ENCODE results near the gene UGT2B15.
"Not testable (repeated sequence)": the region's sequence is repeated elsewhere in the genome, so short reads cannot be mapped to it uniquely, and the experiment has no call there.

UGT2B15 gene

DNA sequence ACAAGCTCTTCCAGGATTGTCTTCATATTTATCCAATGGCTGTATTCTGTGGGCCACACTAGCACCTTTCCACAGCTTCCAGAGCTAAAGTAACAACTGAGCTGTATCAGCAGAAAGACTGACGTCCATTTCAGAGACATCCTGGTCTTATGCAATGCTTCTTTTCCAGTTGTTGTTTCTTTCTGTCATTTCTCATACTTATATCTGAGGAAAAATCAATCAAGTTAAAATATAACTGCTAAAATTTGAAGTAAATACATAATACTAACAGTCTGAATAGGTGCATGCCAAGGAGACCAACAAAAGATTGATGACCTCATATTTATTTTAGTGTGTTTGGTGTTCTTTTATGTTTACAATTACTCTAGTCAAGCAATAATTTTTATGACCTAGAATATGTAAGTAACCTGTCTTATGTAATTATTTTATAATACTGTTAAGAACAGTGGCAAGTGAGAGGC lies at the start of gene UGT2B15:
UGT2B15 (minus strand) TSS at position 174 of the 461 bp plus-strand sequence; CDS start at position 140, 34 bp downstream.
- DNase-seq, result not testable (repeated sequence)

DNA sequence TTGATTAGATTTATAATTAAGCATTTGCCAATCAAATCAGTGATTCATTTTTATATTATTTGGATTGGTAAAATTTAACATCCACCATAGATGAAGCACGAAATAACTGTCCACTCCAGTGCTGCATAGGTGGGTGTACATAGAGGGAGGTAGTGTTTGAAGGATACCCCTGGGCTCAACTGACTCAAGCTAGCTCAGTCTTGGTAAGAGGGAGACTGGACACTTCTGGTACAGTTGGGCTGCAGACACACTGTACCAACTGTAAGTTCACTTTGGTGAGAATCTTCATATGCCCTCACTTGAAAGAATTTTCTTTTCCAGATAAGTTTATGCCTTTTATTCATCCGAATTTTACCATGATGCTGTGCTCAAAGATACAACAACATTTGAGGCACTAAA lies 48.6 kb upstream of the UGT2B15 start:
- DNase-seq, result no peak

DNA sequence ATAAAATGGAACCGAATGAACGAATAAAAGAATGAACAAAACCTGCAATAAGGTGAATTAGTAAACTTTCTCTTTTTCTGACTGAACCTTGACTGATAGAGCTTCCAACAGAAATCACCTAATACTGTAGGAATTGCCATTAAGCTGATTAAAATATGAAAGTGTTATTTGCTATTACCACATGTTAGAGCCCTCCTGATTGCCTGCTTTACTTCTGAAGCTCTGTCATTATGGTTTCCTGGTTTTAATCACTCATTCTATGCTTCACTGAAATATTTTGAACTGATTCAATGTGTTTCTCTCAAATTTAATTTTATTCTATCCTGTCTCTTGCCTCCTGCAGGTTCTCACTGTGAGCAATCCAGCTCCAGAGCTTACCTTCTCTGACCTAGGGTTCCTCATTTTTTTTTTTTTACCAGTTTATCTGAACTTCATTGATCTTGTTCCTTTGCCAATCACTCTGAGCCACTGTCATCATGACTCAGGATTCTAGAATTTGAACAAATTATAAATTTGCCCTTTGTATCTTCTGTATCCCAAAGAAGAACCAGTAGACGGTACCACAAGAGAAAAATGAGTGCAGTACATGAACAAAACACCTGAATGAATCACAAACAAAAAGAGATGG lies 48.1 kb upstream of the UGT2B15 start:
- no peak for DNase-seq

DNA sequence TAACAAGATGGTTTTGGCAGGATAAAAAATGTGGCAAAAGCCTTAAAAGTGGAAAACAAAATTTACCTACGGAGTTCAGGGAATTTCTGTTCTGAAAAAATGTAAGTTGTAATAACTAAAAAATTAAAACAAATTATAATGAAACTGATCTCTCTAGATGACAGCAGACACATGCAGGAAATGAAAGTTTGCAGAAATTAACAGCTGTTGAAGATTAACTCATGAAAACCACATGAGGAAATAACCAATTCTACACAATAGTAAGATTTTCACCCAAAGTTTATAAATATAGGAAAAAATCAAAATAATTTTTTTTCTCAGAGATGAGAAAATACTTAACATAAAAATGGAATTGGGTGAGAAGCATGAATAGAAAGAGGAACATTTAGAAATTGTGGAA lies 47.5 kb upstream of the UGT2B15 start:
- no peak for DNase-seq

DNA sequence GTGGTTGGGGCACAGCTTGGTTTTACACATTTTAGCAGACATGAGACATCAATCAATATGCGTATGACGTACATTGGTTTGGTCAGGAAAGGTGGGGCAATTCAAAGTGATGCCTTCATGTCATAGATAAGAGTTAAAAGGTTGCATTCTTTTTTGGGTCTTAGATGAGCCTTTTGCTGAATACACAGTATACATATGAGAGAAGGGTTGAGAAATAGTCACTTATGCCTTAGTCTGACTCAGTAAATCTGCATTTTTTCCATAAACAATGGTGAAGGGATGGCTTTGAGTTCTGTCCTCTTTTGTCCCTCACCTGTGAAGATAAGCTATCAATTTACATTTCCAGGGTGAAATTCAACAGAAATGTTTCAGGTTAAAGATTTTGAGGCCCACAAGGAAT lies 43.9 kb upstream of the UGT2B15 start:
- DNase-seq, result no peak

DNA sequence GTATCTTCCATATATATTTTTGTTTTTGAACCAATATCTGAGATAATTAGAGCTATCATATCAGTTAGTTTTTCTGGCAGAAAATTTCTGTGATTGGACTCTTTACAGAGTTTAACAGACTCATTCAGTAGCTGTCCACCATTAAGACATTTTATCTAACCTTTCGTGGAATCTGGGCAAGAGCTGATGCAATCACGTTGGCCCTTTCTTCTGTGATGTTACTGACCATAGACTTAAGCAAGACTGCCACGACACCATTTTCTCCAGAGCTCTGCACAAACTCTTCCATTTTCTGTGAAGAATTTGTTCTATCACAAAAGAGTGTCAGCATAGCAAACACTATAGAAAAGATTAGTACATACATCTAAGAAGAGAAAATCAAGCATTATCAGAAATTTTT lies 41.8 kb upstream of the UGT2B15 start:
- no peak for DNase-seq

DNA sequence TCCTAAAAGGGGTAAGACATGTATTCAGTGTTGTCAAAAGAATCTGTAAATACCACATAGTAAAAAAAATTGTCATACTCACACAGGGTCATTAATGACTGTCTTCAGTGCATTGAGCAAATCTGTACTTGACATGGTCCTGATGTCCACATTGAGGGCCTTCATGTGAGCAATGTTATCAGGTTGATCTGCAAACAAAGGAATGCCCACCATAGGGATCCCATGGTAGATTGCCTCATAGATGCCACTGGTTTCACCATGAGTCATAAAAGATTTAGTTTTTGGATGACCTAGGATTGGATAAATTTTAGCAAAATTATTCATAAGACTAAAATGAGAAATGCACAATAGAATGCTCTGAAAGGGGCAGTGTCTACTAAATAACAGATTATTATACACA lies 38.1 kb upstream of the UGT2B15 start:
- DNase-seq, result no peak

DNA sequence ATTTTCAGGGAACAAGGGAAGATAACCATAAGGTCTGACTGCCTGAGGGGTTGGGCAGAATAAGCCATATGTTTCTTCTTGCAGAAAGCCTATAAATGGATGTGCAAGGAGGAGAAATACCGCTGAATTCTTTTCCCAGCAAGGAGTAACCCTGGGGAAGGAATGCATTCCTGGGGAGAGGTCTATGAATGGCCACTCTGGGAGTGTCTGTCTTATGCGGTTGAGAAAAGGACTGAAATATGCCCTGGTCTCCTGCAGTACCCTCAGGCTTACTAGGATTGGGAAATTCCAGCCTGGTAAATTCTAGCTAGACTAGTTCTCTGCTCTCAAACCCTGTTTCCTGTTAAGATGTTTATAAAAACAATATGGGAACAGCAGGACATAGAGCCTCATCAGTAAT lies 32.7 kb upstream of the UGT2B15 start:
- not testable (repeated sequence) for DNase-seq

DNA sequence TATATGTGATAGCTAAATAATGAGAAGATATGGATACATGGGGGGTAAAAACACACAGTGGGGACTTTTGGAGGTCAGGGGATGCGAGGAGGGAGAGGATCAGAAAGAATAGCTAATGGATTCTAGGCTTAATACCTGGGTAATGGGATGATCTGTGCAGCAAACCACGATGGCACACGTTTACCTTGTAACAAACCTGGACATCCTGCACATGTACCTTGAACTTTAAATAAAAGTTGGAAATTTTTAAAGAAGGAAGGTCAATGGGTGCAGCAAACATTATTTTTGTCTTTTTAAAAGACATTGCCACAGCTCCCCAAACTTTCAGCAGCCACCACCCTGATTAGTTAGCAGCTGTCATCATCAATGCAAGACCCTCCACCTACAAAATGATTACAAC lies 29.7 kb upstream of the UGT2B15 start:
- DNase-seq, result no peak

DNA sequence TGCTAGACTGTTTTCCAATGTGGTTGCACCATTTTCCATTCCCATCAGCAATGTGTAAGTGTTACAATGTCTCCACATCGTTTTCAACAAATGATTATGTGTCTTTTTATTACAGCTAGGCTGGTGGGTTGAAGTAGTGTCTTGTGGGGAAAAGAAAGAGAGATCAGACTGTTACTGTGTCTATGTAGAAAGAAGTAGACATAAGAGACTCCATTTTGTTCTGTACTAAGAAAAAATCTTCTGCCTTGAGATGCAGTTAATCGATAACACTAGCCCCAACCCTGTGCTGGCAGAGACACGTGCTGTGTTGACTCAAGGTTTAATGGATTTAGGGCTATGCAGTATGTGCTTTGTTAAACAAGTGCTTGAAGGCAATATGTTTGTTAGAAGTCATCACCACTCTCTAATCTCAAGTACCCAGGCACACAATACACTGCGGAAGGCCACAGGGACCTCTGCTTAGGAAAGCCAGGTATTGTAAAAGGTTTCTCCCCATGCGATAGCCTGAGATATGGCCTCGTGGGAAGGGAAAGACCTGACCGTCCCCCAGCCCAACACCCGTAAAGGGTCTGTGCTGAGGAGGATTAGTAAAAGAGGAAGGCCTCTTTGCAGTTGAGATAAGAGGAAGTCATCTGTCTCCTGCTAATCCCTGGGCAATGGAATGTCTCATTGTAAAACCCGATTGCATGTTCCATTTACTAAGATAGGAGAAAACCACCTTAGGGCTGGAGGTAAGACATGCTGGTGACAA lies 23.0 kb upstream of the UGT2B15 start:
- DNase-seq, result no peak

DNA sequence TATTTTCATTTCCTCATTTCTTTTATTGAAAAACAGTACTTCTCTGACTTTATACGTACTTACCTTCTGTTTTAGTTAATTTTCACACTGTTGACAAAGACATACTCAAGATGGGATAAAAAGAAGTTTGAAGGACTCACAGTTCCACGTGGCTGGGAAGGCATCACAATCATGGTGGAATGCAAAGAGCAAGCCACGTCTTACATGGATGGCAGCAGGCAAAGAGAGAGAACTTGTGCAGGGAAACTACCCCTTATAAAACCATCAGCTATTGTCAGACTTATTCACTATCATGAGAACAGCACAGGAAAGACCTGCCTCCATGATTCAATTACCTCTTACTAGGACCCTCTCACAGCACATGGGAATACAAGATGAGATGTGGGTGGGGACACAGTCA lies 20.7 kb upstream of the UGT2B15 start:
- DNase-seq, result no peak

DNA sequence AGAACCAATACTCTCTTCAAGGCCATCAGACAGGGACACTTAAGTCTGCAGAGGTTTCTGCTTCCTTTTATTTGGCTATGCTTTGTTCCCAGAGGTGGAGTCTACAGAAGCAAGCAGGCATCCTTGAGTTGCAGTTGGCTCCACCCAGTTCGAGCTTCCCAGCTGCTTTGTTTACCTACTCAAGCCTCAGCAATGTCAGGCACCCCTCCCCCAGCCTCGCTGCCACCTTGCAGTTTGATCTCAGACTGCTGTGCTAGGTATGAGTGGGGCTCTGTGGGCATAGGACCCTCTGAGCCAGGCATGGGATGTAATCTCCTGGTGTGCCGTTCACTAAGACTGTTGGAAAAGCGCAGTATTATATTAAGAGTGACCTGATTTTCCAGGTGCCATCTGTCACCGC lies 12.6 kb upstream of the UGT2B15 start:
- no peak for DNase-seq

DNA sequence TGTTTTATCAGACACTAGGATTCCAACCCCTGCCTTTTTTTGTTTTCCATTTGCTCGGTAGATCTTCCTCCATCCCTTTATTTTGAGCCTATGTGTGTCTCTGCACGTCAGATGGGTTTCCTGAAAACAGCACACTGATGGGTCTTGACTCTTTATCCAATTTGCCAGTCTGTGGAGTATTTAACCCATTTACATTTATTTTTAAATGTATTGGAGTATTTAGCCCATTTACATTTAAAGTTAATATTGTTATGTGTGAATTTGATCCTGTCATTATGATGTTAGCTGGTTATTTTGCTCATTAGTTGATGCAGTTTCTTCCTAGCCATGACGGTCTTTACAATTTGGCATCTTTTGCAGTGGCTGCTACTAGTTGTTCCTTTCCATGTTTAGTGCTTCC lies 10.8 kb upstream of the UGT2B15 start:
- not testable (repeated sequence) for DNase-seq

DNA sequence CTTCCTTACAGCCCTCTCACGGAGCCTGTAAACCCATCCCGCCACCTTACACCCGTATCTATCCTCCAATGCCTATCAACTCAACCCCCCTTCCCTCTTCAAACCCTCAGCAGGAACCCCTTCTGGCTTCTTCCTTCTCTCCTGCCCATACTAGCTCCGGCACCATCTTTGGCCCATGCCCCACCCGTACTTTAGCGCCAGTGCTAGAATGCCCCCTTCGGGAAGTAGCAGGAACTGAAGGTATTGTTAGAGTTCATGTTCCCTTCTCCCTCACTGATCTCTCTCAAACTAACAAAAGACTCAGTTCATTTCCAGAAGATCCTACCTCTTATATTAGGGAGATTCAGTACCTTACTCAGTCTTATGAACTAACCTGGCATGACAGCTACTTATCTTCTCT lies 2.7 kb upstream of the UGT2B15 start:
- no peak for DNase-seq

DNA sequence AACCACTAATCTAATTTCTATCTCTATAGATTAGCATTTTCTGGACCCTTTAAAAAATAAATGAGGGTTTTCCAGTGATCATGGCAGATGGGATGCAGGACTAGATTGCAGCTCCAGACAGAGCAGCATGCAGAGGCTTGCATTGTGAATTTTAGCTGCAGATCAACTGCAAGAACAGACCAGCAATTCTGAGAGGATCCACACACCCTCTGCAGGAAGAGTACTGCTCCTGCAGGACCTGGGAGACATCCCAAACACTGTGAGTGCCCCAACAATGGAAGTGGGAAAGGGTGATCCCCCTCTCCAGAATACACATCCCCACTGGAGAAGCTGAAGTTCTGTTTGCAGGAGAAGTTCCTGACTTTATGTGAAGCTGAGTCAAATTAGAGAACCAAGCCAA lies 765 bp upstream of the UGT2B15 start:
- DNase-seq, result not testable (repeated sequence)

DNA sequence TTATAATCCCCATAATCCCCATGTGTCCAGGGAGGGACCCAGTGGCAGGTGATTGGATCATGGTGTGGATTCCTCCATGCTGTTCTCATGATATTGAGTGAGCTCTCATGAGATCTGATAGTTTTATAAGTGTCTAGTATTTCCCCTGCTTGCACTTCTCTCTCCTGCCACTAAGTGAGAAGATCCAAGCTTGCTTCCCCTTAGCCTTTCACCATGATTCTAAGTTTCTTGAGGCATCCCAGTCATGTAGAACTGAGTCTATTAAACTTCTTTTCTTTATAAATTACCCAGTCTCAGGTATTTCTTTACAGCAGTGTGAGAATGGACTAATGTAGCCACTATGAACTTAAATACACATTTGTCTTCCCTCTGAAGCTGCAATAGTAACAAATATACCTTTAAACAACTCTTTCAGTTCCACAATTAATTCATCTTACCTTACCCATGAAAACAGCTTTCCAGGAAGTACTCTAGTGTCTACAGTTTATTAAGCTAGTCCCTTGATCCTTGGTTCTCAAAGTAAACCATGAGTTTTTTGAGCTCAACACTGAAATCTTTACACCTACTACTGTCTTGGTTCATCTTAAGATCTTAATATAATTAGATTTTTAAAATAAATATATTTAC lies 1.8 kb downstream of the UGT2B15 start:
- not testable (repeated sequence) for DNase-seq

DNA sequence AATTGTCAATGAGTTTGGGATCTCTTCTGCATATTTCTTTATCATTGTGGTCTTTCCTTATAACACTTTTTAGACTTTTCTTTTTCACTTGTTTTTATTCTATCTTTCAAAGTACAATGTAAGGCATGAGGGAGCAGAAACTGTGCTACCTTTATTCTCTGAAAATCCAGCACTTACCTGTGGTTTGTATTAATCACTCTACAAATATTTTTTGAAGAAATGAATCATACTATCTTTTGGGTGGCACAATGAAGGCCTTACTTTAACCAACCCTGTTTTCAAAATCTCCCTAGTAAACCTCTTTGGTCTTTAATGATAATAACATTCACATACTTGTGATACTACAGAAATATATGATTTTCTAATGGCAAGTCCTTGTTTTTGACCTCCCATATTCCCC lies 2.9 kb downstream of the UGT2B15 start:
- not testable (repeated sequence) for DNase-seq

DNA sequence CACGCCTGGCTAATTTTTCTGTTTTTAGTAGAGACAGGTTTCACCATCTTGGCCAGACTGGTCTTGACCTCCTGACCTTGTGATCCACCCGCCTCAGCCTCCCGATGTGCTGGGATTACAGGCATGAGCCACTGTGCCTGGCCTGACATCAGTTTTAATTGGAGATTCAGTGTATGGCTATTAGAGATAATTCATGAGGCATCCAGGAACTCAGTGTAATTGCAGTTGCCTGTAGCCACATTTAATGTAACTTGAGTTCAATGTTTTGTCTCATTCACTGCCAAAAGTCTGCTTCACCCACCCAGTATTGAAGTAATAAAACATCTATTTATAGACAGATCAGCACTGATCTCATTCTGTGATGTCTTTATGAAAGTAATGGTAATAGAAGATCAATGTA lies 5.7 kb downstream of the UGT2B15 start:
- not testable (repeated sequence) for DNase-seq

DNA sequence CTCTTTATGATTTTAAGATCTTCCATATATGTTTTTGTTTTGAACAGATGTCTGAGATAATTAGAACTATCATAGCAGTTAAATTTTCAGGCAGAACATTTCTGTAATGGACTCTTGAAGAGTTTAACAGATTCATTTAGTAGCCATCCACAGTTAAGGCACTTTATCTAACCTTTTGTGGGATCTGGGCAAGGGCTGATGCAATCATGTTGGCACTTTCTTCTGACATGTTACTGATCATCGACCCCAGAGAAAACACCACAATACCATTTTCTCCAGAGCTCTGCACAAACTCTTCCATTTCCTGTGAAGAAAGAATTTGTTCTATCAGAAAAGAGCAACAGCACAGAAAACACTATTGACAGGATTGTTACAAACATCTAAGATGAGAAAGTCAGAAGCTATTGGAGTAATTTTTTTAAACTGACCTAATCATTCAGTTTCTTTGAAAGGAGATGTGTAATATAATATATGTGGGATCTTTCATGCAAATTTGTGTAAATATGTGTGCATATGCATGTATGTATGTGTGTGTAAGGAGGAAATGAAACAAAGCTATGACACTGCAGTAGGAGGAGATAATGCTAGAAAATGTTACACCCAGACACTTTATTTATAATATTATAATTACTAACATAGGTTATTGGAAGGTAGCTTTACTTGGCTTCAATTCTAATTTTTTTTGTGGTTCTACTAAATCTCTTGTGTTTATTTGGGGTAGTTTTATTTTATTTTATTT lies 7.4 kb downstream of the UGT2B15 start:
- DNase-seq, result not testable (repeated sequence)

DNA sequence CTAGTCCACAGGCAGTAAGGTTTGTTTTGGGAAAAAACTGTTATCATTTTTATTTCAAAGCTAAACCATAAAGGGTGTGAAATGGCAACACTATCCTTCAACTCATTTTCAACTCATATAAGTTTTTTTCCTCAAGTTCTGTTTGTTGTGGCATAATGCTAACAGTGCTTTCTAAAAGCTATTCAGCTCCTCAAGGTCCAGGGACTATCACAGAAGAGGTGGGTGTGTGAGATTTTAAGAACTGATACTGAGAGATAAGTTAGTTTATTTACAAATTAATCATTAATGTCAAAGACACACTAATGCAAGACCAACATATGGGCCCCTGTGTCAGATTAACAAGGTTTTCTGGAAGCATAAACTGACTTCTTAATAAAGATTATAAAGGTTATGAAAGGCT lies 11.8 kb downstream of the UGT2B15 start:
- DNase-seq, result no peak

DNA sequence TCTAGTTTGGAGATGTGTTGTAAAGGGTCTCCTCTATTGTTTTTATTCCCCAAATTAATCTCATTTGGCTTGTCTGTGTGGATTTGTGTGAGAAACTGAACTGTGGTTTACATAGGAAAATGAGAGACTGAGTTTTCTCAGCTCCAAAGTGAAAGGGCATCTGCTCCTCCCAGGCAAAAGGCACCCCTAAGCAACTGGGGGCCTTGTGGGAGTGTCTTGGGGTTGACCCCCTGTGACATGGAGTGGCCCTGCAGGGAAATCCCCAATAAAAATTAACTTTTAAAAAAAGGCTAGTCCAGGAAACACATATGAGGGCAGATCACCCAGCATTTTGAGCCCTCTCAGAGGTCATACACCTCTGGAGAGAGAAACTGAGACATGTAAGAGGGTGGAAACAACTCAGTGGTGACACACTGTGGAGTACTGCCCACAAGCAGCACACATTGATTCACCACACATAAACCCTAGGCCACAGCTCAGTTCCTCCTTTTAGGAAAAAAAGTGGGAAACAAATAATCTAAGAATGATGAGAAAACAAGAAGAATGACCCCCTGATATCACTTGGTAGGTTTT lies 13.3 kb downstream of the UGT2B15 start:
- DNase-seq, result not testable (repeated sequence)

DNA sequence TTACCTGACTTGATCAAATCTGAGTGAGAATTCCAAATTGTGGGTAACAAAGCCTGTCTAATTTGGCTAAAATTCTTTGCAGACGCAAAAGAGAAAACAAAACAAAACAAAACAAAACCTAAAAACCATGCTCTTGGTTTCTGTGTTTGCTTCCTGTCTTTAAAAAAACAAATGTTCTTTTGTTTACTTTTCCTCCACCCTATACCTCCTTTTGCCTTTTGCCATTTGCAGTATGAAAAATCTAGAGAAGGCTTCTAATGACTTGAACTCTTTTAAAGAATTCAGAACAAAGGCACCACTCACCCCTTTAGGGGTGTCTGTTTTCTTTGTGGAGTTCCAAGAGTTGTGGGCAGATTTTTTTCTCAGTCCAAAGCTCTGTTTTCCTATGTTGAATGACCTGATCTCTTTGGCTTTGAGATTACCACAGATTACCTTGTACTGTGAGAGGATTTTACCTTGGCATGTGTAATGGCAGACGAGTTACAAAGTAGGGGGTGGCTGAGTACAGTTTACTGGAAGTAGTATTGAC lies 13.9 kb downstream of the UGT2B15 start:
- not testable (repeated sequence) for DNase-seq
